Hepatocyte (in vitro differentiated cells): ENCODE data around the gene PHETA1. TPM values are rescaled to one million over a fixed set of nuclear protein-coding genes. Genes with fewer than 3 reads are reported as not detected.

Source experiments
- DNase-seq: peaks from one replicate; pipeline ENCODE4 v3.0.0-alpha.2; 2016; ENCODE audit warnings: low spot score
- H2AFZ ChIP-seq: fragments of 200-600 bp; sonication (generic); 2 replicates; pipeline ENCODE4 v1.6.0; 2016; ENCODE audit warnings: antibody characterized with exemption, mild to moderate bottlenecking
- H3K27ac ChIP-seq: fragments of 200-600 bp; sonication (generic); 2 replicates; pipeline ENCODE4 v1.5.1; 2016; ENCODE audit warnings: mild to moderate bottlenecking
- H3K27me3 ChIP-seq: fragments of 200-600 bp; sonication (generic); 2 replicates; pipeline ENCODE4 v1.6.1; 2016
- H3K36me3 ChIP-seq: fragments of 200-600 bp; sonication (generic); replicated peaks from 2 replicates; pipeline ENCODE4 v1.5.1; 2016; ENCODE audit warnings: low read depth; ENCODE audit not compliant: insufficient read depth
- H3K4me1 ChIP-seq: fragments of 200-600 bp; sonication (generic); 2 replicates; pipeline ENCODE4 v1.5.1; 2016; ENCODE audit warnings: mild to moderate bottlenecking, moderate library complexity; ENCODE audit not compliant: insufficient read depth
- H3K4me2 ChIP-seq: fragments of 200-600 bp; sonication (generic); 2 replicates; pipeline ENCODE4 v1.6.0; 2016
- H3K4me3 ChIP-seq: fragments of 200-600 bp; sonication (generic); 2 replicates; pipeline ENCODE4 v1.5.1; 2016; ENCODE audit warnings: mild to moderate bottlenecking
- H3K79me2 ChIP-seq: fragments of 200-600 bp; sonication (generic); 2 replicates; pipeline ENCODE4 v1.6.0; 2017; ENCODE audit warnings: mild to moderate bottlenecking
- H3K9me2 ChIP-seq: fragments of 200-600 bp; sonication (generic); replicated peaks from 2 replicates; pipeline ENCODE4 v1.6.0; 2017; ENCODE audit warnings: mild to moderate bottlenecking; ENCODE audit not compliant: insufficient read depth
- H3K9me3 ChIP-seq: fragments of 200-600 bp; sonication (generic); 2 replicates; pipeline ENCODE4 v1.5.1; 2016; ENCODE audit warnings: low read depth, mild to moderate bottlenecking
- H4K20me1 ChIP-seq: fragments of 200-600 bp; sonication (generic); 2 replicates; pipeline ENCODE4 v1.6.0; 2016; ENCODE audit warnings: mild to moderate bottlenecking; ENCODE audit not compliant: insufficient read depth, poor library complexity, severe bottlenecking
- EZH2 ChIP-seq: fragments of 200-600 bp; sonication (generic); IDR thresholded peaks from 2 replicates; pipeline ENCODE4 v1.6.1; 2016; ENCODE audit warnings: antibody characterized with exemption, mild to moderate bottlenecking, borderline replicate concordance
- EZH2phosphoT487 ChIP-seq: fragments of 200-600 bp; sonication (generic); IDR thresholded peaks from one replicate; pipeline ENCODE4 v1.6.1; 2018; ENCODE audit warnings: antibody characterized with exemption, mild to moderate bottlenecking, low read depth, moderate library complexity; ENCODE audit not compliant: unreplicated experiment, severe bottlenecking
- WGBS: methylation state at CpG from one replicate; pipeline ENCODE4 v1.1.6; 2016; ENCODE audit warnings: low lambda C conversion rate; ENCODE audit errors: missing lambda C conversion rate; 5-methylcytosine and 5-hydroxymethylcytosine counted together
- polyA plus RNA-seq: library from polyadenylated mRNA; unstranded; fragments of >200 nt; fragmentation: Nextera tagmentation; extraction: Ambion mirVana; gene quantifications from 2 replicates; pipeline ENCODE4 v1.2.1, GENCODE V29; 2016
- total RNA-seq: library from RNA; depleted of rRNA; stranded (reverse); fragments of >200 nt; gene quantifications from 2 replicates; pipeline ENCODE4 v1.2.3, GENCODE V29; 2014
- TF ChIP-seq, protein P1 (sequence below): fragments of 200-600 bp; sonication (generic); IDR thresholded peaks from 2 replicates; pipeline ENCODE4 v1.5.1; 2016; ENCODE audit warnings: antibody characterized with exemption, mild to moderate bottlenecking; ENCODE audit not compliant: poor library complexity

The PHETA1 gene
- total and polyA plus RNA-seq, 2 experiments from 2014 or later, result 24.6 to 30.9 TPM

- 90% methylated on average over 6 of the region's 6 CpGs for WGBS
- Histone ChIP-seq H3K9me3 (no peaks in the 10 kb centered on the region), H3K4me2 (no peak overlapping the region), H4K20me1 (no peaks in the 10 kb centered on the region), H3K79me2 (no peaks in the 10 kb centered on the region), H3K9me2 (no peaks in the 10 kb centered on the region), H2AFZ (no peak overlapping the region), H3K27me3 (no peaks in the 10 kb centered on the region), H3K4me3 (no peak overlapping the region), H3K36me3 (no peaks in the 10 kb centered on the region), H3K4me1 (no peaks in the 10 kb centered on the region), H3K27ac (no peak overlapping the region)
- TF ChIP-seq EZH2phosphoT487, result no peak
- no peak for TF ChIP-seq EZH2
- TF ChIP-seq, protein P1, sequence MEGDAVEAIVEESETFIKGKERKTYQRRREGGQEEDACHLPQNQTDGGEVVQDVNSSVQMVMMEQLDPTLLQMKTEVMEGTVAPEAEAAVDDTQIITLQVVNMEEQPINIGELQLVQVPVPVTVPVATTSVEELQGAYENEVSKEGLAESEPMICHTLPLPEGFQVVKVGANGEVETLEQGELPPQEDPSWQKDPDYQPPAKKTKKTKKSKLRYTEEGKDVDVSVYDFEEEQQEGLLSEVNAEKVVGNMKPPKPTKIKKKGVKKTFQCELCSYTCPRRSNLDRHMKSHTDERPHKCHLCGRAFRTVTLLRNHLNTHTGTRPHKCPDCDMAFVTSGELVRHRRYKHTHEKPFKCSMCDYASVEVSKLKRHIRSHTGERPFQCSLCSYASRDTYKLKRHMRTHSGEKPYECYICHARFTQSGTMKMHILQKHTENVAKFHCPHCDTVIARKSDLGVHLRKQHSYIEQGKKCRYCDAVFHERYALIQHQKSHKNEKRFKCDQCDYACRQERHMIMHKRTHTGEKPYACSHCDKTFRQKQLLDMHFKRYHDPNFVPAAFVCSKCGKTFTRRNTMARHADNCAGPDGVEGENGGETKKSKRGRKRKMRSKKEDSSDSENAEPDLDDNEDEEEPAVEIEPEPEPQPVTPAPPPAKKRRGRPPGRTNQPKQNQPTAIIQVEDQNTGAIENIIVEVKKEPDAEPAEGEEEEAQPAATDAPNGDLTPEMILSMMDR, result no peak
- DNase-seq, result no peak
These were observed 41.4 kb downstream of the PHETA1 start for GRCh38 chr12:111327474-111327873.

- no peak overlapping the region for H3K27ac ChIP-seq
- no peak overlapping the region for H2AFZ ChIP-seq
- H3K9me2 ChIP-seq, result no peaks in the 10 kb centered on the region
- H3K9me3 ChIP-seq, result no peaks in the 10 kb centered on the region
- no peaks in the 10 kb centered on the region for H4K20me1 ChIP-seq
- H3K4me1 ChIP-seq, result no peaks in the 10 kb centered on the region
- no peak overlapping the region for H3K4me3 ChIP-seq
- no peak for DNase-seq
- no peak for TF ChIP-seq EZH2
- TF ChIP-seq, protein P1, result no peak
- no peak for TF ChIP-seq EZH2phosphoT487
- WGBS, result 89% methylated on average over 24 of the region's 25 CpGs
- no peaks in the 10 kb centered on the region for H3K79me2 ChIP-seq
- no peaks in the 10 kb centered on the region for H3K36me3 ChIP-seq
- no peaks in the 10 kb centered on the region for H3K27me3 ChIP-seq
- no peak overlapping the region for H3K4me2 ChIP-seq
These were observed 46.3 kb downstream of the PHETA1 start for GRCh38 chr12:111322336-111323250.

- no peaks in the 10 kb centered on the region for H3K4me1 ChIP-seq
- no peak overlapping the region for H3K4me2 ChIP-seq
- H4K20me1 ChIP-seq, result no peaks in the 10 kb centered on the region
- 96% methylated on average over 5 of the region's 5 CpGs for WGBS
- H2AFZ ChIP-seq, result no peak overlapping the region
- no peaks in the 10 kb centered on the region for H3K36me3 ChIP-seq
- no peak overlapping the region for H3K27ac ChIP-seq
- no peaks in the 10 kb centered on the region for H3K27me3 ChIP-seq
- no peaks in the 10 kb centered on the region for H3K79me2 ChIP-seq
- H3K9me2 ChIP-seq, result no peaks in the 10 kb centered on the region
- no peak for DNase-seq
- TF ChIP-seq, protein P1, result no peak
- TF ChIP-seq EZH2, result no peak
- no peak for TF ChIP-seq EZH2phosphoT487
- no peak overlapping the region for H3K4me3 ChIP-seq
- H3K9me3 ChIP-seq, result no peaks in the 10 kb centered on the region
These were observed 47.6 kb downstream of the PHETA1 start for GRCh38 chr12:111321317-111321716.
